Effector memory CD4-positive, alpha-beta T cell (primary cell): ENCODE results near the gene WDPCP.

Experiments used
- DNase-seq, 3 donors: peaks; one replicate each; pipeline ENCODE4 v3.0.0-alpha.2; 2020
- H3K27ac ChIP-seq: 2 replicates; pipeline ENCODE4 v1.7.0; 2013; ENCODE audit warnings: mild to moderate bottlenecking, low read length, moderate library complexity; ENCODE audit not compliant: insufficient read depth, poor library complexity, severe bottlenecking
- H3K27me3 ChIP-seq: replicated peaks from 2 replicates; pipeline ENCODE4 v1.7.0; 2013; ENCODE audit warnings: mild to moderate bottlenecking, low read length; ENCODE audit not compliant: insufficient read depth, control insufficient read depth, poor library complexity, severe bottlenecking
- H3K36me3 ChIP-seq: 2 replicates; pipeline ENCODE4 v1.7.0; 2013; ENCODE audit warnings: mild to moderate bottlenecking, low read length, moderate library complexity; ENCODE audit not compliant: control insufficient read depth, insufficient read depth
- H3K4me1 ChIP-seq: 2 replicates; pipeline ENCODE4 v1.7.0; 2013; ENCODE audit warnings: low read length, mild to moderate bottlenecking; ENCODE audit not compliant: control insufficient read depth, insufficient read depth, poor library complexity, severe bottlenecking
- H3K4me3 ChIP-seq: 2 replicates; pipeline ENCODE4 v1.7.0; 2013; ENCODE audit warnings: low read length, low read depth, mild to moderate bottlenecking; ENCODE audit not compliant: insufficient read depth, poor library complexity, severe bottlenecking
- H3K9me3 ChIP-seq: 2 replicates; pipeline ENCODE4 v1.7.0; 2013; ENCODE audit warnings: mild to moderate bottlenecking, low read length, moderate library complexity; ENCODE audit not compliant: control insufficient read depth

Gene WDPCP

GRCh38 chr2:63121055-63121834 lies 467.0 kb downstream of the WDPCP start:
- Histone ChIP-seq H3K36me3 (no peaks in the 10 kb centered on the region), H3K27me3 (no peaks in the 10 kb centered on the region), H3K27ac (no peak overlapping the region), H3K4me3 (no peak overlapping the region), H3K9me3 (no peaks in the 10 kb centered on the region), H3K4me1 (no peaks in the 10 kb centered on the region)
- no peak for DNase-seq

GRCh38 chr2:63118821-63119220 lies 469.5 kb downstream of the WDPCP start:
- no peak overlapping the region for H3K27ac ChIP-seq
- no peak overlapping the region for H3K4me3 ChIP-seq
- no peaks in the 10 kb centered on the region for H3K9me3 ChIP-seq
- DNase-seq, result no peak
- no peaks in the 10 kb centered on the region for H3K4me1 ChIP-seq
- no peaks in the 10 kb centered on the region for H3K27me3 ChIP-seq
- H3K36me3 ChIP-seq, result no peaks in the 10 kb centered on the region

GRCh38 chr2:63104482-63104881 lies 483.8 kb downstream of the WDPCP start:
- Histone ChIP-seq H3K9me3 (peaks cover 9% of the 10 kb centered on the region), H3K4me3 (no peak overlapping the region), H3K27ac (no peak overlapping the region), H3K27me3 (no peaks in the 10 kb centered on the region), H3K36me3 (no peaks in the 10 kb centered on the region), H3K4me1 (no peaks in the 10 kb centered on the region)
- DNase-seq, result no peak

DNA sequence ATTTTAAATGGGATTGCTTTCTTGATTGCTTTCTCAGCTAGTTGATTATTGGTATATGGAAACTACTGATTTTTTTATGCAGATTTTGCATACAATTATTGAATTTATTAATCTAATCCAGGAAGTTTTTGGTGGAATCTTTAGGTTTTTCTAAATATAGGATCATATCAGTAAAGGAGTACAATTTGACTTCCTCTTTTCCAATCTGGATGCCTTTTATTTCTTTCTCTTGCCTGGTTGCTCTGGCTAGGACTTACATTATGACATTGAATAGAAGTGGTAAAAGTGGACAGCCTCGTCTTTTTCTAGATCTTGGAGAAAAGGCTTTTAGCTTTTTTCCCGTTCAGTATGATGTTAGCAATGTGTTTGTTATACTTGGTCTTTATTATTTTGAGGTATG lies 486.3 kb downstream of the WDPCP start:
- H3K4me1 ChIP-seq, result no peaks in the 10 kb centered on the region
- H3K9me3 ChIP-seq, result peaks cover 9% of the 10 kb centered on the region
- no peak for DNase-seq
- H3K27me3 ChIP-seq, result no peaks in the 10 kb centered on the region
- H3K27ac ChIP-seq, result no peak overlapping the region
- no peak overlapping the region for H3K4me3 ChIP-seq
- H3K36me3 ChIP-seq, result no peaks in the 10 kb centered on the region

GRCh38 chr2:63099032-63099431 lies 489.2 kb downstream of the WDPCP start:
- DNase-seq, result no peak
- Histone ChIP-seq H3K27ac (no peak overlapping the region), H3K27me3 (no peaks in the 10 kb centered on the region), H3K4me1 (no peaks in the 10 kb centered on the region), H3K9me3 (no peaks in the 10 kb centered on the region), H3K36me3 (no peaks in the 10 kb centered on the region), H3K4me3 (no peak overlapping the region)

GRCh38 chr2:63096491-63096890 lies 491.8 kb downstream of the WDPCP start:
- H3K36me3 ChIP-seq, result no peaks in the 10 kb centered on the region
- H3K4me3 ChIP-seq, result no peak overlapping the region
- no peaks in the 10 kb centered on the region for H3K4me1 ChIP-seq
- H3K27ac ChIP-seq, result no peak overlapping the region
- no peaks in the 10 kb centered on the region for H3K9me3 ChIP-seq
- H3K27me3 ChIP-seq, result no peaks in the 10 kb centered on the region
- no peak for DNase-seq

GRCh38 chr2:63093502-63093901 lies 494.8 kb downstream of the WDPCP start:
- no peaks in the 10 kb centered on the region for H3K9me3 ChIP-seq
- no peak overlapping the region for H3K4me3 ChIP-seq
- H3K36me3 ChIP-seq, result no peaks in the 10 kb centered on the region
- no peak for DNase-seq
- no peak overlapping the region for H3K27ac ChIP-seq
- H3K4me1 ChIP-seq, result no peaks in the 10 kb centered on the region
- H3K27me3 ChIP-seq, result no peaks in the 10 kb centered on the region

DNA sequence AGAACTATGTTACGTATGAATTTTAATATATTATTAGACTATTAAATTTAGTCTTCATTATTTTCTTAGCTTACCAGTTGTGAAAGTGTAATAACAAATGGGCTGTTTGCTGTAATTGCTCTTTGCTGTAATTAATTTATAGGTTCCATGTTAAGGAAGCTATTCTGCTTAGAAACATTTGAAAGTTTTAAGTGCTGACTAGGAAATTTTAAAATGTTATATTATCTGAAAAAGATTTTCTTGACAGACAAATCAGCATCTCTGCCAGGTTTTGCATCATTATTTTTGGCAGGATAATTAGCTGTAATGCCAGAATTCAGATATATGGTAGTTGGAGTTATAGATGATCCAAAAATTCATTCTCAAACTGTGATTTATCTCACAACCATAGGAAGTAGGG lies 495.4 kb downstream of the WDPCP start:
- H3K4me1 ChIP-seq, result no peaks in the 10 kb centered on the region
- no peaks in the 10 kb centered on the region for H3K27me3 ChIP-seq
- DNase-seq, result no peak
- no peaks in the 10 kb centered on the region for H3K36me3 ChIP-seq
- no peak overlapping the region for H3K27ac ChIP-seq
- no peaks in the 10 kb centered on the region for H3K9me3 ChIP-seq
- H3K4me3 ChIP-seq, result no peak overlapping the region

- Histone ChIP-seq H3K36me3 (no peaks in the 10 kb centered on the region), H3K4me3 (no peak overlapping the region), H3K4me1 (no peaks in the 10 kb centered on the region), H3K27ac (no peak overlapping the region), H3K9me3 (no peaks in the 10 kb centered on the region), H3K27me3 (no peaks in the 10 kb centered on the region)
- DNase-seq, result no peak
These were observed 495.9 kb downstream of the WDPCP start for GRCh38 chr2:63092401-63092800.

- Histone ChIP-seq H3K27me3 (no peaks in the 10 kb centered on the region), H3K27ac (no peak overlapping the region), H3K4me1 (no peaks in the 10 kb centered on the region), H3K9me3 (no peaks in the 10 kb centered on the region), H3K36me3 (no peaks in the 10 kb centered on the region), H3K4me3 (no peak overlapping the region)
- DNase-seq, result no peak
These were observed 501.6 kb downstream of the WDPCP start for GRCh38 chr2:63086687-63087086.
